GM12891 (cell line): ENCODE data around the gene HBG1.

Source experiments
- PAX5 ChIP-seq: IDR thresholded peaks from 2 replicates; pipeline ENCODE4 v1.6.1; 2011; ENCODE audit warnings: low read length, moderate library complexity, mild to moderate bottlenecking; ENCODE audit not compliant: insufficient read depth, severe bottlenecking
- POLR2A ChIP-seq: IDR thresholded peaks from 2 replicates; pipeline ENCODE4 v1.6.1; 2011; ENCODE audit warnings: low read depth, low read length, control low read depth
- POLR2AphosphoS5 ChIP-seq: IDR thresholded peaks from 2 replicates; pipeline ENCODE4 v1.6.1; 2011; ENCODE audit warnings: low read depth, low read length, control low read depth

GRCh38 chr11:5210376-5210885, 39.2 kb downstream of the HBG1 start:
- TF ChIP-seq PAX5 (no peak), POLR2AphosphoS5 (no peak), POLR2A (no peak)
